ENCODE measurements around the gene SMIM12.
"Not testable (repeated sequence)": the region's sequence is repeated elsewhere in the genome, so short reads cannot be mapped to it uniquely, and the experiment has no call there.

The SMIM12 gene

DNA sequence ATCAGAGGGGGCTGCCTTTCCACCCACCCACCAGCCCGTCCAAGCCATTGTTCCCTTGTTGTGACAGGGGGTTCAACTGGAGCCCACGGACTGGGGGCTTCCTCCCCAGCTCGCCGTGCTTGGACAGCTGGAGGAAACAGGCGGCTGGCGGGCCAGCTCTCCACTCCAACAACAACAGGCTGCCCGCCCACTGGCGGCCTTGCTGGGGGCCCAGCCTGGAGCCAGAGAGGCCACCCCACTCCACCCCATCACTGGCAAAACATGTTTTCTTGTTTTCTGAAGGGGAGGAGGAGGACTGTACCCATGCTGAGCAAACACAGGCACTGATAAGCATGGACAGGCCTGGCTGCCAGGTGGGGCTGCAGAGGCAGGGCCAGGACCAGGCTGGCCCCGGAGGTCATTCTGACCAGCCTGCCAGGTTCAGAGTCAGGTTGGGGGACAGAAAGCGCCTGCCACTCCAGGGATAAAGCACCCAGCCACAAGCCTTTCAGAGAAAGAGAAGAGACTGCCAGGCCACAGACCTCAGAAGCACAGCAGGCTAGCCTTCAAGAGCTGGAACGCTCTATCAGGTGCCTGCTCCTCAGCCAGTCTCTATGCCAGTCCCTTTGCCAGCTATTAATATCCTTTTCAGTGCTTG lies 34.0 kb downstream of the SMIM12 start:
- TF ChIP-seq, protein P1, sequence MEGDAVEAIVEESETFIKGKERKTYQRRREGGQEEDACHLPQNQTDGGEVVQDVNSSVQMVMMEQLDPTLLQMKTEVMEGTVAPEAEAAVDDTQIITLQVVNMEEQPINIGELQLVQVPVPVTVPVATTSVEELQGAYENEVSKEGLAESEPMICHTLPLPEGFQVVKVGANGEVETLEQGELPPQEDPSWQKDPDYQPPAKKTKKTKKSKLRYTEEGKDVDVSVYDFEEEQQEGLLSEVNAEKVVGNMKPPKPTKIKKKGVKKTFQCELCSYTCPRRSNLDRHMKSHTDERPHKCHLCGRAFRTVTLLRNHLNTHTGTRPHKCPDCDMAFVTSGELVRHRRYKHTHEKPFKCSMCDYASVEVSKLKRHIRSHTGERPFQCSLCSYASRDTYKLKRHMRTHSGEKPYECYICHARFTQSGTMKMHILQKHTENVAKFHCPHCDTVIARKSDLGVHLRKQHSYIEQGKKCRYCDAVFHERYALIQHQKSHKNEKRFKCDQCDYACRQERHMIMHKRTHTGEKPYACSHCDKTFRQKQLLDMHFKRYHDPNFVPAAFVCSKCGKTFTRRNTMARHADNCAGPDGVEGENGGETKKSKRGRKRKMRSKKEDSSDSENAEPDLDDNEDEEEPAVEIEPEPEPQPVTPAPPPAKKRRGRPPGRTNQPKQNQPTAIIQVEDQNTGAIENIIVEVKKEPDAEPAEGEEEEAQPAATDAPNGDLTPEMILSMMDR (IDR thresholded peaks at IDR 0.05; ENCODE audit: borderline replicate concordance, extremely low read depth, low read length, poor library complexity, severe bottlenecking): no peak
- TF ChIP-seq EZH2 (IDR thresholded peaks at IDR 0.05; ENCODE audit: borderline replicate concordance, low read depth, low read length, severe bottlenecking): no peak
- H3K4me3 ChIP-seq (ENCODE audit: low read depth in 1 of 2, low read length in 2 of 2): no peak overlapping the region
- H4K20me1 ChIP-seq (ENCODE audit: insufficient read depth, low read length): 0 out of 2 replicates have a peak, but pooled peaks cover 3% of the 10 kb centered on the region
- no peaks in the 10 kb centered on the region for H3K27me3 ChIP-seq (ENCODE audit: insufficient read depth, low read length, poor library complexity)
- ATAC-seq (ENCODE audit: insufficient read depth, low read depth) (no peak), DNase-seq (no peak)
- no peak overlapping the region for H2AFZ ChIP-seq (ENCODE audit: low read depth, low read length)
- no peaks in the 10 kb centered on the region for H3K4me1 ChIP-seq (ENCODE audit: insufficient read depth, low read length)
- H3K9me3 ChIP-seq (ENCODE audit: insufficient read depth, low read length, severe bottlenecking): no peaks in the 10 kb centered on the region
- H3K36me3 ChIP-seq (ENCODE audit: insufficient read depth, low read length): no peaks in the 10 kb centered on the region
- H3K79me2 ChIP-seq (ENCODE audit: insufficient read depth, low read length): no peaks in the 10 kb centered on the region
- H3K27ac ChIP-seq (ENCODE audit: low read length): no peak overlapping the region
- no peak overlapping the region for H3K9ac ChIP-seq (ENCODE audit: low read depth, low read length)
- no peak overlapping the region for H3K4me2 ChIP-seq (ENCODE audit: insufficient read depth, low read length)

DNA sequence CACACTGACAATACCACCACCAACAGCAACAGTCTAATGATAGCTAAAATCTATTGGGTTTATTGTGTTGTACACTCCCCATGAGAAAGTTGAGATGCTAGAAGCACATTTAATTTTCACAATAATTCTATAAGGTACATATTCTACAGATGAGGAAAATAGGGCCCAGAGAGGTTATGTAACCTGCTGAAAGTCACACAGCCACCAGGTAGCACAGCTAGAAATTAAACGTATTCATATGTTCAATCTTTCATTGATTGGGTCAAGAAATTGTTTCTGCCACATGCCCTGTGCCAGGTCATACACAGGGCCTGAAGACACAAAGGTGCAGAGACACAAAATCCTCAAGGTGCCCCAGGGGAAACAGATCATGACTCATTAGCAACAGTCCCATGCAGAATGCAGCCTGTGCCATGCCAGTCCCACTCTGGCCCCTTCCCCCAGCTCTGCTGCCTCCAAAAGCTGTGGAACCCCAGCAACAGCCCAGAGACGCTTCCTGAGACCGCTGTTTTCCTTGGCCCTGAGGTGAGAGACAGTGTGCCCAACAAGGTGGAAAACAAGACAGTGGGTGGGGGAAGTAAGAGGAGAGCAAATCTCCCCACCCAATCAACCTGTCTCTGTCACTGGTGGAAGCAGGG lies 34.6 kb downstream of the SMIM12 start:
- TF ChIP-seq EZH2 (IDR thresholded peaks at IDR 0.05; ENCODE audit: borderline replicate concordance, low read depth, low read length, severe bottlenecking): no peak
- TF ChIP-seq, protein P1 (IDR thresholded peaks at IDR 0.05; ENCODE audit: borderline replicate concordance, extremely low read depth, low read length, poor library complexity, severe bottlenecking): no peak
- Histone ChIP-seq H4K20me1 (ENCODE audit: insufficient read depth, low read length) (0 out of 2 replicates have a peak, but pooled peaks cover 3% of the 10 kb centered on the region), H3K4me2 (ENCODE audit: insufficient read depth, low read length) (no peak overlapping the region), H3K4me3 (ENCODE audit: low read depth in 1 of 2, low read length in 2 of 2) (no peak overlapping the region), H3K79me2 (ENCODE audit: insufficient read depth, low read length) (no peaks in the 10 kb centered on the region), H3K9ac (ENCODE audit: low read depth, low read length) (no peak overlapping the region), H3K4me1 (ENCODE audit: insufficient read depth, low read length) (no peaks in the 10 kb centered on the region), H3K27ac (ENCODE audit: low read length) (no peak overlapping the region), H3K27me3 (ENCODE audit: insufficient read depth, low read length, poor library complexity) (no peaks in the 10 kb centered on the region), H3K36me3 (ENCODE audit: insufficient read depth, low read length) (no peaks in the 10 kb centered on the region), H3K9me3 (ENCODE audit: insufficient read depth, low read length, severe bottlenecking) (no peaks in the 10 kb centered on the region), H2AFZ (ENCODE audit: low read depth, low read length) (no peak overlapping the region)
- DNase-seq: no peak
- no peak for ATAC-seq (ENCODE audit: insufficient read depth, low read depth)

DNA sequence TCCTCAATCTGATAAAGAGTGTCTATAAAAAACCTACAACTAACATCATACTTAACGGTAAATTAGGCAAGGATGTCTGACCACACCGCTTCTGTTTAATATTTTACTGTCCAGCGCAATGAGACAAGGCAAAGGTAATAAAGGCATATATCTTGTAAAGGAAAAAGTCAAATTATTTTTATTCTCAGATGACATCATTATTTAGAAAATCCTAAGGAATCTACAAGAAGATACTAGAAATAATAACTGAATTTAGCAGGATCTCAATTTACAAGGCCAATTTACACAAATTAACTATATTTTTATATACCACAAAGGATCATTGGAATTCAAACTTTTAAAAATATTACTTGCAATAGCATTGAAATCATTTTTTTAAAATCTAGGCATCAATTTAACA lies 37.3 kb downstream of the SMIM12 start:
- Histone ChIP-seq H3K9ac (ENCODE audit: low read depth, low read length) (no peak overlapping the region), H2AFZ (ENCODE audit: low read depth, low read length) (no peak overlapping the region), H3K4me3 (ENCODE audit: low read depth in 1 of 2, low read length in 2 of 2) (no peak overlapping the region), H3K27me3 (ENCODE audit: insufficient read depth, low read length, poor library complexity) (no peaks in the 10 kb centered on the region), H3K9me3 (ENCODE audit: insufficient read depth, low read length, severe bottlenecking) (no peaks in the 10 kb centered on the region), H3K4me2 (ENCODE audit: insufficient read depth, low read length) (no peak overlapping the region), H4K20me1 (ENCODE audit: insufficient read depth, low read length) (no peaks in the 10 kb centered on the region), H3K27ac (ENCODE audit: low read length) (no peak overlapping the region), H3K4me1 (ENCODE audit: insufficient read depth, low read length) (no peaks in the 10 kb centered on the region), H3K79me2 (ENCODE audit: insufficient read depth, low read length) (no peaks in the 10 kb centered on the region), H3K36me3 (ENCODE audit: insufficient read depth, low read length) (no peaks in the 10 kb centered on the region)
- DNase-seq (no peak), ATAC-seq (ENCODE audit: insufficient read depth, low read depth) (no peak)
- no peak for TF ChIP-seq EZH2 (IDR thresholded peaks at IDR 0.05; ENCODE audit: borderline replicate concordance, low read depth, low read length, severe bottlenecking)
- TF ChIP-seq, protein P1 (IDR thresholded peaks at IDR 0.05; ENCODE audit: borderline replicate concordance, extremely low read depth, low read length, poor library complexity, severe bottlenecking): no peak

DNA sequence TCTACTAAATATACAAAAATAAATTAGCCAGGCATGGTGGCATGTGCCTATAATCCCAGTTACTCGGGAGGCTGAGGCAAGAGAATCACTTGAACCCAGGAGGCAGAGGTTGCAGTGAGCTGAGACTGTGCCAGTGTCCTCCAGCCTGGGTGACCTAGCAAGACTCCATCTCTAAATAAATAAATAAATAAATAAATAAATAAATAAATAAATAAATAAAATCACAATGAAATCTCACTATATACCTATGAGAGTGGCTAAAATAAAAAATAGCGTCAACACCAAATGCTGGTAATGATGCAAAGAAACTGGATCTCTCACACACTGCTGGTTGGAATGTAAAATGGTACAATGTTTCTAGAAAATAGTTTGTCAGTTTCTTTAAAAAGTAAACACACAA lies 40.7 kb downstream of the SMIM12 start:
- not testable (repeated sequence) for H3K79me2 ChIP-seq (ENCODE audit: insufficient read depth, low read length); H3K27me3 ChIP-seq (ENCODE audit: insufficient read depth, low read length, poor library complexity); H3K4me2 ChIP-seq (ENCODE audit: insufficient read depth, low read length); ATAC-seq (ENCODE audit: insufficient read depth, low read depth); H3K36me3 ChIP-seq (ENCODE audit: insufficient read depth, low read length); DNase-seq; H3K4me1 ChIP-seq (ENCODE audit: insufficient read depth, low read length); H3K9me3 ChIP-seq (ENCODE audit: insufficient read depth, low read length, severe bottlenecking); H3K9ac ChIP-seq (ENCODE audit: low read depth, low read length); H3K4me3 ChIP-seq (ENCODE audit: low read depth in 1 of 2, low read length in 2 of 2); H2AFZ ChIP-seq (ENCODE audit: low read depth, low read length); H3K27ac ChIP-seq (ENCODE audit: low read length); H4K20me1 ChIP-seq (ENCODE audit: insufficient read depth, low read length)

Measured in DND-41 (cell line).